GM10847 (cell line): Measurements from ENCODE around the gene PRKAG2.

Experiments used
- POLR2A ChIP-seq: IDR thresholded peaks from 2 replicates; pipeline ENCODE4 v1.6.1; 2011; ENCODE audit not compliant: insufficient read length; ENCODE audit errors: extremely low read depth

Gene PRKAG2

GRCh38 chr7:151549644-151550043 is 327.3 kb downstream of the PRKAG2 start:
- TF ChIP-seq POLR2A: no peak

- no peak for TF ChIP-seq POLR2A
Measured at GRCh38 chr7:151549083-151549482, 327.8 kb downstream of the PRKAG2 start.

- TF ChIP-seq POLR2A: no peak
Measured at GRCh38 chr7:151544183-151544582, 332.7 kb downstream of the PRKAG2 start.

- TF ChIP-seq POLR2A: no peak
Measured at GRCh38 chr7:151542606-151543130, 334.2 kb downstream of the PRKAG2 start.

- no peak for TF ChIP-seq POLR2A
Measured at GRCh38 chr7:151541709-151542499, 335.0 kb downstream of the PRKAG2 start.

- TF ChIP-seq POLR2A: no peak
Measured at GRCh38 chr7:151540146-151540545, 336.8 kb downstream of the PRKAG2 start.

GRCh38 chr7:151539088-151539671 is 337.7 kb downstream of the PRKAG2 start:
- TF ChIP-seq POLR2A: no peak

GRCh38 chr7:151537818-151538561 is 338.9 kb downstream of the PRKAG2 start:
- TF ChIP-seq POLR2A: no peak

- TF ChIP-seq POLR2A: no peak
Measured at GRCh38 chr7:151529842-151530241, 347.1 kb downstream of the PRKAG2 start.

GRCh38 chr7:151524845-151525244 is 352.1 kb downstream of the PRKAG2 start:
- TF ChIP-seq POLR2A: no peak

GRCh38 chr7:151524331-151524730 is 352.6 kb downstream of the PRKAG2 start:
- no peak for TF ChIP-seq POLR2A

- no peak for TF ChIP-seq POLR2A
Measured at GRCh38 chr7:151520419-151521261, 356.3 kb downstream of the PRKAG2 start.

GRCh38 chr7:151519765-151520418 is 357.0 kb downstream of the PRKAG2 start, which contains the start of gene RHEB:
TSS of gene RHEB (minus strand) at chr7:151519895. CDS start at chr7:151519511, 384 bp downstream.
- peak; percentile 25 for TF ChIP-seq POLR2A

GRCh38 chr7:151518105-151518946 is 358.6 kb downstream of the PRKAG2 start:
- TF ChIP-seq POLR2A: no peak

GRCh38 chr7:151517601-151518104 is 359.3 kb downstream of the PRKAG2 start:
- no peak for TF ChIP-seq POLR2A
